ENCODE data around the gene BTBD17. TPM values are rescaled to one million over a fixed set of nuclear protein-coding genes. Genes with fewer than 3 reads are reported as not detected.

BTBD17 gene
- total and polyA plus RNA-seq, 2 of the 8 experiments (the other 6 are each of a cell fraction or from before 2014, with no cell fraction given): 7.0 to 14.8 TPM

DNA sequence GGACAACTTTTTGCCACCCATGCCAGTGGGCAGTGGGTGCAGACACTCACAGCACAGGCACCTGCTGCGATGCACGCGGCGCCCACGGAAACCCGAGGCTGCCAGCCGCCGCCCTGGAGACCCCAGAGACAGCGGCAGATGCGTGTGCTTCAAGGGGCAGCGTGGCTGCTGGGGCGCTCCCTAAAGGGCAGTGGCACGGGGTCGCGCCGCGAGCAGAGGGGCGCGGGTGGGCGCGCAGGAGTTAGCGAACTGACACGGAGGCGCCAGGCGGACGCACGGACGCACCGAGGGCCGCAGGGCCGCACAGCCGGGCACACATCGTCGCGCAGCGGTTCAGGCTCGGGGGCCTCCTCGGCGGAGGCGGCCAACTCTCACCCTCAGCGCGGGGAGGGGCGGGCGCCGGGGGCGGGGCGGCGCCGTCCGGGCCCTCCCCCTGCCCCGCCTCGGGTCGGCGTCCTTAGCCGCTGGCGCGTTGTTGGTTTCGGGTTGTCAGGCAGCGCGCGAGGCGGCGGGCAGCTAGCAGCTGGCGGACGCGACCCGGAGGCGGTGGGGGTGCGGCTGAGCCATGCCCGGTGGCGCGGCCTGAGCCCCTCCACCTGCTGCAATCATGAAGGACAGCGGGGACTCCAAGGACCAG lies 35.8 kb downstream of the BTBD17 start, which contains the start of gene KIF19 (continued):
- TF ChIP-seq SP2 (IDR thresholded peaks at IDR 0.05; ENCODE audit: low read length) (no peak), POLR2A (IDR thresholded peaks at IDR 0.05; ENCODE audit: control extremely low read depth in 1 of 2, low read depth in 2 of 2, low read length in 2 of 2) (no peak), EZH2 (IDR thresholded peaks at IDR 0.05; ENCODE audit: low read depth, low read length, severe bottlenecking) (peak; percentile 64), NRF1 (IDR thresholded peaks at IDR 0.05; ENCODE audit: low read depth, low read length) (no peak), RAD21 (IDR thresholded peaks at IDR 0.05 in 1 of 2, conservative IDR thresholded peaks at IDR 0.05 in 1 of 2; ENCODE audit: low read depth in 2 of 2, low read length in 2 of 2) (no peak; a peak in 1 of 4 replicates), KDM5A (IDR thresholded peaks at IDR 0.05; ENCODE audit: low read length) (no peak), JUN (IDR thresholded peaks at IDR 0.05; ENCODE audit: low read depth, low read length) (no peak), SRF (IDR thresholded peaks at IDR 0.05; ENCODE audit: low read depth, low read length) (no peak), CREB1 (IDR thresholded peaks at IDR 0.05) (no peak), CHD2 (IDR thresholded peaks at IDR 0.05; ENCODE audit: low read length) (no peak), BRCA1 (IDR thresholded peaks at IDR 0.05; ENCODE audit: low read depth, low read length) (no peak), EP300 (IDR thresholded peaks at IDR 0.05; ENCODE audit: borderline replicate concordance in 1 of 2, low read depth in 2 of 2, low read length in 2 of 2) (no peak), GABPA (IDR thresholded peaks at IDR 0.05; ENCODE audit: borderline replicate concordance, insufficient read depth, low read length) (no peak), SP4 (IDR thresholded peaks at IDR 0.05; ENCODE audit: low read length) (no peak), YY1 (IDR thresholded peaks at IDR 0.05; ENCODE audit: low read depth, low read length) (no peak), SUZ12 (IDR thresholded peaks at IDR 0.05; ENCODE audit: low read length) (peak; percentile 67; the same call in 1 of the 2 replicates), SAP30 (IDR thresholded peaks at IDR 0.05; ENCODE audit: insufficient read depth, insufficient replicate concordance, low read length) (no peak)
- TF ChIP-seq, protein P1, sequence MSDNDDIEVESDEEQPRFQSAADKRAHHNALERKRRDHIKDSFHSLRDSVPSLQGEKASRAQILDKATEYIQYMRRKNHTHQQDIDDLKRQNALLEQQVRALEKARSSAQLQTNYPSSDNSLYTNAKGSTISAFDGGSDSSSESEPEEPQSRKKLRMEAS (IDR thresholded peaks at IDR 0.05): peak; percentile 42
- TF ChIP-seq, protein P2, sequence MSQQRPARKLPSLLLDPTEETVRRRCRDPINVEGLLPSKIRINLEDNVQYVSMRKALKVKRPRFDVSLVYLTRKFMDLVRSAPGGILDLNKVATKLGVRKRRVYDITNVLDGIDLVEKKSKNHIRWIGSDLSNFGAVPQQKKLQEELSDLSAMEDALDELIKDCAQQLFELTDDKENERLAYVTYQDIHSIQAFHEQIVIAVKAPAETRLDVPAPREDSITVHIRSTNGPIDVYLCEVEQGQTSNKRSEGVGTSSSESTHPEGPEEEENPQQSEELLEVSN (IDR thresholded peaks at IDR 0.05): no peak
